Activated T-cell treated with anti-CD3 and anti-CD28 coated beads, Interleukin-2, amount 50 U/mL, for 72 hours (primary cell): ENCODE data around the gene ARL15. TPM values are rescaled to one million over a fixed set of nuclear protein-coding genes. Genes with fewer than 3 reads are reported as not detected.
A peak's percentile ranks its signal among the peaks of the same experiment; 100 is the strongest.
"Not testable (repeated sequence)": the region's sequence is repeated elsewhere in the genome, so short reads cannot be mapped to it uniquely, and the experiment has no call there.

ENCODE experiments used
- ATAC-seq, 2 donors: fragments of 150-1000 bp; cut with Tn5 transposase; replicated peaks in 1 of 2; 2 replicates each; pipeline ENCODE4 v1.10.0; 2021; ENCODE audit warnings: moderate library complexity in 2 of 2, mild to moderate bottlenecking in 1 of 2
- DNase-seq, 2 donors: peaks; one replicate each; pipeline ENCODE4 v3.0.0; 2021 to 2022; ENCODE audit warnings: mixed read lengths in 1 of 2
- H3K27ac Mint-ChIP-seq: one replicate; pipeline ENCODE4 v1.8.0; 2022; ENCODE audit warnings: mild to moderate bottlenecking, moderate library complexity, mixed read lengths
- H3K27me3 Mint-ChIP-seq: one replicate; pipeline ENCODE4 v1.8.0; 2022; ENCODE audit warnings: low read depth, mixed read lengths
- H3K36me3 Mint-ChIP-seq, 2 donors: one replicate each; pipeline ENCODE4 v1.8.0; 2022; ENCODE audit warnings: mixed read lengths in 2 of 2, mild to moderate bottlenecking in 1 of 2; ENCODE audit not compliant: insufficient read depth in 2 of 2
- H3K4me1 Mint-ChIP-seq: one replicate; pipeline ENCODE4 v1.8.0; 2022; ENCODE audit warnings: low read depth, mixed read lengths
- H3K4me3 Mint-ChIP-seq, 2 donors: one replicate each; pipeline ENCODE4 v1.8.0; 2022; ENCODE audit warnings: mild to moderate bottlenecking in 2 of 2, mixed read lengths in 2 of 2, moderate library complexity in 2 of 2
- H3K9me3 Mint-ChIP-seq, 2 donors: one replicate each; pipeline ENCODE4 v1.8.0; 2022; ENCODE audit warnings: mixed read lengths in 2 of 2
- total RNA-seq, 2 donors: library from RNA; stranded (reverse); gene quantifications; one replicate each; pipeline ENCODE4 v1.2.3, GENCODE V29; 2022

The ARL15 gene
- total RNA-seq, 2 donors from 2014 or later: 7.8 to 8.3 TPM

DNA sequence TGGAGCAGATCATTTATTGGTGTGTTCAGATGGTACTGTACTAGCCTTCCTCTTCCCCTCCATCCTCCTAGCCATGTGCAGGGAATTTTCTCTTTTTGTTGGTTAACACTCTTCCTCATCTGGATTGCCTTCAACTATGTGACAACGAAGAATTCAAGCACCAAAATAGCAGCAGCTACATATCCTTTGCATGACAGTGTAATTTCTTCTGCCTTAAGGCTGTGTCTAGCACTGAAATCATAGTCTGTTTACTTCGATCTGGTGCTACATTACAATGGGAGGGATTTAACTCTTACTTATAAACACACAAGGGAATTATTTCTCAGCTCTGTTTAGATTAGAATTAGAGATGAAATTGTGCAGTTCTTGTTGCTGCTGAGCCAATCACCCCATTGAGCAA lies 260.4 kb downstream of the ARL15 start:
- no peak for DNase-seq
- peaks cover 0 to 3% of the 10 kb centered on the region in 2 donors for H3K9me3 Mint-ChIP-seq
- ATAC-seq: no peak
- H3K36me3 Mint-ChIP-seq: peaks cover 0 to 1% of the 10 kb centered on the region in 2 donors
- no peaks in the 10 kb centered on the region for H3K27me3 Mint-ChIP-seq
- H3K4me1 Mint-ChIP-seq: no peaks in the 10 kb centered on the region
- peak overlapping the region; percentile 7 for H3K27ac Mint-ChIP-seq
- H3K4me3 Mint-ChIP-seq: no peak overlapping the region

DNA sequence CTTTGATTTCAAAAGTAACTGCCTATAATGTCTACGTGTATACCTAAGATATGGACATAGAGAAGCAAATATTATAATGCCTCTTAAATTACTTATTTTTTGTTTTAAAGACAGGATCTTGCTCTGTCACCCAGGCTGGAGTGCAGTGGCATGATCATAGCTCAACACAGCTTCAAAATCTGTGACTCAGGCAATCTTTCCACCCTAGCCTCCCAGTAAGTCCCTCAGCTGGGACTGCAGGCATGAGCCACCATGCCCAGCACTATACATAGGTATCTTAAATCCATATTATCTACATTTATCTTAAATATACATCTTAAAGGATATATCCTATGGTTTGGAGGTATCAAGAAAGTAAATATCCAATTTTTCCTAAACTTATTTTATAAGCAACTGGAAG lies 261.2 kb downstream of the ARL15 start:
- Mint-ChIP-seq H3K4me1 (no peaks in the 10 kb centered on the region), H3K27me3 (no peaks in the 10 kb centered on the region), H3K27ac (no peak overlapping the region), H3K4me3 (no peak overlapping the region), H3K9me3 (peaks cover 0 to 3% of the 10 kb centered on the region in 2 donors), H3K36me3 (peaks cover 0 to 1% of the 10 kb centered on the region in 2 donors)
- no peak for ATAC-seq
- DNase-seq: no peak

DNA sequence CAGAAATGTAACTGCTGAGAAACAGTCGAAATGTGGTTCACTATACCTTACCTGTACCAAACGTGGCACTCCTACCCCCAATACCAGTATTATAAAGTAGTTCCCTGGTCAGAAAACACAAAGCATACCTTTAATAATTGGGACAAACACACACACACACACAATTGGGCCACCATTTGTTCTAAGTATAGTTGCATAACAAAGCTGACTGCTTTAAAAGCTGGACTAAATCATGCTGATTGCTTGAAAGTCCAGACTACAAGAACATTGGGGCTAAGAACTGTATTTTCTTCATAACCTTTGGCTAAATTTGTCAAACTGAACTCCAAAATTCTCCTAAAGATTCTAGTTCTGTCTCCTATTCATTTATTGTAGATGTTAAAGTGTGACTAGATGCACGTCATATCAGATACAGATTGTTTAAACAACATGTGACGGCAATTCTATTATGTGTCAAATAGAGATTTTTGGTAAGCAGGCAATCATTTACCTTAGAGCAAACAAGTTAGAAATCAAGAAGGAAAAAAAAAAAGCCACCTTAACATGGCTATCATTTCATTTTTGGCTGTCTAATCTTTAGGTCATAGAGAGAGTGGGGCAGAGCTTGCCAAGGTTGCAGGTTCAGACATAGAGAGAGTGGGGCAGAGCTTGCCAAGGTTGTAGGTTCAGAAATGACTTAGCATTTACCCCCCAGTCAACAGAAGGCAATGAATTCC lies 265.1 kb downstream of the ARL15 start:
- no peaks in the 10 kb centered on the region for H3K27me3 Mint-ChIP-seq
- no peak overlapping the region for H3K27ac Mint-ChIP-seq
- H3K4me1 Mint-ChIP-seq: no peaks in the 10 kb centered on the region
- ATAC-seq: no peak
- peaks cover 0 to 3% of the 10 kb centered on the region in 2 donors for H3K9me3 Mint-ChIP-seq
- no peak overlapping the region for H3K4me3 Mint-ChIP-seq
- peaks cover 0 to 1% of the 10 kb centered on the region in 2 donors for H3K36me3 Mint-ChIP-seq
- DNase-seq: no peak

DNA sequence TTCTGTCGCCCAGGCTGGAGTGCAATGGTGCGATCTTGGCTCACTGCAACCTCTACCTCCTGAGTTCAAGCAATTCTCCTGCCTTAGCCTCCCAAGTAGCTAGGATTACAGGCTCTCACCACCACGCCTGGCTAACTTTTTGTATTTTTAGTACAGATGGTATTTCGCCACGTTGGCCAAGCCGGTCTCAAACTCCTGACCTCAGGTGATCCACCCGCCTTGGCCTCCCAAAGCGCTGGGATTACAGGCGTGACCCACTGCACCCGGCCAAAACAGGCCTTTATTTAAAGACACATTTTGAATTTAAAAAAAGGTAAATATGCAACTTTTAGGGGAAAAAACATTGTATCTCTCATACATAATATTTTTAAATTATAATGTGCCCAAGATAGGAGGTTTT lies 266.1 kb downstream of the ARL15 start:
- H3K4me3 Mint-ChIP-seq, H3K27me3 Mint-ChIP-seq, H3K4me1 Mint-ChIP-seq, DNase-seq, H3K36me3 Mint-ChIP-seq, ATAC-seq, H3K27ac Mint-ChIP-seq, H3K9me3 Mint-ChIP-seq: not testable (repeated sequence)

DNA sequence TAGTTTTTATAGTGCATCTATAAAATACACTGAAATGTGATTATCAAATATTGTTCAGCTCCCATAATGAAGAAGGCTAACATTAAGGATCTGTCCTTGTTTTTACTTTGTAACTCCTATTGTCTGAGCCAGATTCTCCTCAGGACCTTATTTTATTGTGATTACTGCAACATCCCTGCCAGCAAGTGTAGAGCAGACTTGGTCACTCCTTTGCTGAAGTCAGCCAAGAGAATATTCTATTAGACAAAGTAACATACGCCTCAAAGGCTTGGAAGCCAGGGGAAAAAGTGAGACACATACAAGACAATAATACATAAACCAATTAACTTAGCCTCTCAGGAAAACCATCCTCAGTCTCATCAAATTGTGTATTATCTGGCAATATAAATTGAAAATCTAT lies 269.6 kb downstream of the ARL15 start:
- Mint-ChIP-seq H3K36me3 (no peaks in the 10 kb centered on the region), H3K4me3 (no peak overlapping the region), H3K27me3 (no peaks in the 10 kb centered on the region), H3K9me3 (no peaks in the 10 kb centered on the region), H3K4me1 (no peaks in the 10 kb centered on the region), H3K27ac (no peak overlapping the region)
- no peak for ATAC-seq
- no peak for DNase-seq

- no peak overlapping the region for H3K4me3 Mint-ChIP-seq
- no peak overlapping the region for H3K27ac Mint-ChIP-seq
- H3K27me3 Mint-ChIP-seq: no peaks in the 10 kb centered on the region
- H3K9me3 Mint-ChIP-seq: no peaks in the 10 kb centered on the region
- H3K36me3 Mint-ChIP-seq: no peaks in the 10 kb centered on the region
- no peak for ATAC-seq
- H3K4me1 Mint-ChIP-seq: no peaks in the 10 kb centered on the region
- DNase-seq: no peak
These were observed 270.4 kb downstream of the ARL15 start for GRCh38 chr5:54040018-54040417.

GRCh38 chr5:54037205-54037604 lies 273.2 kb downstream of the ARL15 start:
- Mint-ChIP-seq H3K9me3 (no peaks in the 10 kb centered on the region), H3K4me3 (no peak overlapping the region), H3K4me1 (no peaks in the 10 kb centered on the region), H3K27me3 (no peaks in the 10 kb centered on the region), H3K27ac (no peak overlapping the region), H3K36me3 (no peaks in the 10 kb centered on the region)
- DNase-seq: no peak
- no peak for ATAC-seq

DNA sequence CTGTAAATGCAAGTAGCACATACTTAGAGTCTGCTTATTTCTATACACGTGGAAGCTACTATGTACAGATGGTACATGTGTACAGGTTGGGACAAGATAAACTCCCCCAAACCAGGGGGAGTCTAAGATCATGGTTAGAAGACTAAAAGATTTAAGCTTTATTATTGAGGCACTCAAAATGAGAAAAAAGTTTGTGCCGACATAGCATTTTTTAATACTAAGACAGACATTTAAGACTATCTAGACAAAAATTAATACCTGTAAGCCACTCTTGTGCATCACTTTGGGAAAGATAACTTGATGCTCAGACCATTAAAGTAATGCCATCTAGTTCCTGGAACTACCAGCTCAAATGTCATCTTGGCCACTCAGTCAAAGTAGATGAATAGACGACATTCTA lies 279.4 kb downstream of the ARL15 start:
- DNase-seq: no peak
- Mint-ChIP-seq H3K9me3 (no peaks in the 10 kb centered on the region), H3K36me3 (no peaks in the 10 kb centered on the region), H3K27me3 (no peaks in the 10 kb centered on the region), H3K4me1 (no peaks in the 10 kb centered on the region), H3K4me3 (no peak overlapping the region), H3K27ac (no peak overlapping the region)
- ATAC-seq: no peak

- Mint-ChIP-seq H3K27ac (no peak overlapping the region), H3K4me1 (peaks cover 33% of the 10 kb centered on the region), H3K9me3 (no peaks in the 10 kb centered on the region), H3K27me3 (no peaks in the 10 kb centered on the region), H3K36me3 (no peaks in the 10 kb centered on the region), H3K4me3 (no peak overlapping the region)
- no peak for DNase-seq
- ATAC-seq: no peak
These were observed 285.9 kb downstream of the ARL15 start for GRCh38 chr5:54024466-54024865.

DNA sequence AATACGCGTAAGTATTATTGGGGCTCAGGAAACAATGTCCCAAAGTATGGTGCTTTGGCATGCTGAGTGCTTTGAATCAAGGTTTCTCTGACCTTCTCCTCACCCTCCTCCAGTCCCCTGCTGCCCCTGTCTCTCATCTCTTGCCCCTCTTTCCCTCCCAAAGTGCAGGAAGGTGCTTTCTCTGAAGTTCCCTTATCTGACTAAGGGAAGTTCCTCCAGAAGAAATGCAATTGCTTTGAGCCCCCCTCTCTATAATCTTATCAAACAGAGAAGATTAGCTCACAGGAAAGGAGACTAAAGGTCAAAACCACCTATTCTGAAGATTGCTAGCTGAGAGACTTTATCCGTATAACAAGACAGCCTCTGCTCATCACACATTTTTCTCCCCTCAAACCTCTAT lies 288.1 kb downstream of the ARL15 start:
- Mint-ChIP-seq H3K9me3 (no peaks in the 10 kb centered on the region), H3K27ac (peak overlapping the region; percentile 97), H3K27me3 (no peaks in the 10 kb centered on the region), H3K36me3 (peaks cover 0 to 2% of the 10 kb centered on the region in 2 donors), H3K4me1 (peaks cover 33% of the 10 kb centered on the region), H3K4me3 (peak overlapping the region; percentile 78 to 93)
- ATAC-seq: peak; percentile 35 to 50
- DNase-seq: peak in 1 of 2 donors; percentile 1

- DNase-seq: peak; percentile 17 to 27
- Mint-ChIP-seq H3K27me3 (no peaks in the 10 kb centered on the region), H3K9me3 (no peaks in the 10 kb centered on the region), H3K36me3 (peaks cover 0 to 2% of the 10 kb centered on the region in 2 donors), H3K27ac (peak overlapping the region; percentile 97), H3K4me3 (peak overlapping the region; percentile 78 to 93), H3K4me1 (peaks cover 33% of the 10 kb centered on the region)
- peak; percentile 80 to 83 for ATAC-seq
These were observed 288.8 kb downstream of the ARL15 start for GRCh38 chr5:54021431-54022164.

DNA sequence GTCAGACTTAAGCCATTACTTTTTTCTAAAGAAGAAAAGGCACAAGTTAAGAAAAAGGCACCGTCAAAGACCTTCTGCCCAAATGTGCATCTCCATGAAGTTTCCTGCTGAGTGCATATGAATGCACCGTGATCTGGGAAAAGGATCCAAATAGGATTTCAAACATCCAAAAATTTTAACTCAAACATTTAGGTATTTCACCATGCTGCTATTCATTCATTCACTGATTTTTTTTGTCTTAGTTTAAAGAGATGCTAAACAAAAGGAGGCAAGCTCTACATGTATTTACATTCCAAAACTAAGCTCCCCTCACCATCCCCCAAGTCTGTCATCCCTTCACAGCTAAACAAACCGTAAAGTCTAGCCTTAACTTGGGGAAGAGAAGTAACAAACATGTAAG lies 291.9 kb downstream of the ARL15 start:
- H3K9me3 Mint-ChIP-seq: peaks cover 4 to 10% of the 10 kb centered on the region in 2 donors
- H3K4me3 Mint-ChIP-seq: no peak overlapping the region
- H3K27me3 Mint-ChIP-seq: no peaks in the 10 kb centered on the region
- no peak for ATAC-seq
- H3K27ac Mint-ChIP-seq: no peak overlapping the region
- peaks cover 12 to 15% of the 10 kb centered on the region in 2 donors for H3K36me3 Mint-ChIP-seq
- peaks cover 33% of the 10 kb centered on the region for H3K4me1 Mint-ChIP-seq
- DNase-seq: no peak

- no peaks in the 10 kb centered on the region for H3K27me3 Mint-ChIP-seq
These were observed 292.8 kb downstream of the ARL15 start for GRCh38 chr5:54017580-54017979.

More at GRCh38 chr5:54017580-54017979, 292.8 kb downstream of the ARL15 start:
- ATAC-seq (no peak), DNase-seq (no peak)
- H3K36me3 Mint-ChIP-seq: peaks cover 12 to 15% of the 10 kb centered on the region in 2 donors
- peaks cover 4 to 11% of the 10 kb centered on the region in 2 donors for H3K9me3 Mint-ChIP-seq
- H3K4me3 Mint-ChIP-seq: no peak overlapping the region
- H3K4me1 Mint-ChIP-seq: peaks cover 30% of the 10 kb centered on the region
- no peak overlapping the region for H3K27ac Mint-ChIP-seq
